IMR-90 (cell line): Measurements from ENCODE around the gene LY6G6D. TPM values are rescaled to one million over a fixed set of nuclear protein-coding genes. Genes with fewer than 3 reads are reported as not detected.

ENCODE experiments used
- ATAC-seq: fragments of 200-7000 bp; cut with Tn5 transposase; 2 replicates; pipeline ENCODE4 v1.9.1; 2020; ENCODE audit warnings: low read depth, mild to moderate bottlenecking, moderate library complexity
- BruUV-seq: library from RNA; stranded (reverse); fragments of 400-500 nt; replicated peaks from 2 replicates; lab custom pipeline; 2021; lab: Mats Ljungman, UMichigan
- CTCF ChIA-PET: fragments of 300-600 bp; formaldehyde crosslinking; extraction: SDS; loops from one replicate; lab custom pipeline; 2021; ENCODE audit warnings: antibody characterized with exemption; lab: Yijun Ruan, JAX
- POLR2A ChIA-PET: fragments of 300-600 bp; sonication (Branson Sonifier 250); formaldehyde crosslinking; loops from one replicate; lab custom pipeline; 2022; ENCODE audit warnings: antibody characterized with exemption; ENCODE audit not compliant: unreplicated experiment; lab: Charles Lee
- DNase-seq: peaks from one replicate; pipeline ENCODE4 v3.0.0; 2013
- H2AFZ ChIP-seq: replicated peaks from 2 replicates; pipeline ENCODE3; 2013; ENCODE audit warnings: low read length, mild to moderate bottlenecking; ENCODE audit not compliant: poor library complexity
- H2AK5ac ChIP-seq: 2 replicates; pipeline ENCODE4 v1.6.1; 2013; ENCODE audit warnings: low read depth, low read length, inconsistent platforms
- H2AK9ac ChIP-seq: replicated peaks from 2 replicates; pipeline ENCODE3; 2013; ENCODE audit warnings: mild to moderate bottlenecking, low read depth, low read length, moderate library complexity; ENCODE audit not compliant: poor library complexity
- H2BK120ac ChIP-seq: 2 replicates; pipeline ENCODE4 v1.6.1; 2013; ENCODE audit warnings: low read depth, low read length, inconsistent platforms
- H2BK15ac ChIP-seq: 3 replicates; pipeline ENCODE4 v1.6.1; 2013; ENCODE audit warnings: low read depth, low read length, inconsistent platforms
- H2BK20ac ChIP-seq: 2 replicates; pipeline ENCODE4 v1.6.1; 2013; ENCODE audit warnings: low read depth, mild to moderate bottlenecking, inconsistent platforms, low read length, moderate library complexity
- H2BK5ac ChIP-seq: 2 replicates; pipeline ENCODE4 v1.6.1; 2013; ENCODE audit warnings: mild to moderate bottlenecking, low read depth, low read length, inconsistent platforms; ENCODE audit not compliant: poor library complexity, severe bottlenecking
- H3K14ac ChIP-seq: replicated peaks from 2 replicates; pipeline ENCODE4 v1.6.1; 2013; ENCODE audit warnings: low read depth, low read length, inconsistent platforms
- H3K18ac ChIP-seq: 2 replicates; pipeline ENCODE4 v1.6.1; 2013; ENCODE audit warnings: low read depth, low read length, control low read depth
- H3K23ac ChIP-seq: 2 replicates; pipeline ENCODE4 v1.6.1; 2013; ENCODE audit warnings: low read depth, low read length, inconsistent platforms
- H3K27ac ChIP-seq: 2 replicates; pipeline ENCODE4 v1.5.1; 2013; ENCODE audit warnings: mild to moderate bottlenecking, control low read depth, low read length; ENCODE audit not compliant: insufficient read depth
- H3K27me3 ChIP-seq: 2 replicates; pipeline ENCODE4 v1.6.1; 2013; ENCODE audit warnings: low read length; ENCODE audit not compliant: control insufficient read depth, insufficient read depth
- H3K36me3 ChIP-seq: 2 replicates; pipeline ENCODE4 v1.6.1; 2013; ENCODE audit warnings: low read length, mixed read lengths; ENCODE audit not compliant: control insufficient read depth, insufficient read depth
- H3K4ac ChIP-seq: 2 replicates; pipeline ENCODE4 v1.6.1; 2013; ENCODE audit warnings: low read depth, low read length, inconsistent platforms
- H3K4me1 ChIP-seq: 2 replicates; pipeline ENCODE4 v1.6.1; 2013; ENCODE audit warnings: low read length, mixed read lengths; ENCODE audit not compliant: control insufficient read depth, insufficient read depth
- H3K4me2 ChIP-seq: 2 replicates; pipeline ENCODE4 v1.6.1; 2013; ENCODE audit warnings: low read depth, mild to moderate bottlenecking, control low read depth, low read length, moderate library complexity
- H3K4me3 ChIP-seq: 2 replicates; pipeline ENCODE4 v1.5.1; 2013; ENCODE audit warnings: low read depth, mild to moderate bottlenecking, control low read depth, low read length, moderate library complexity; ENCODE audit not compliant: insufficient read depth
- H3K56ac ChIP-seq: 2 replicates; pipeline ENCODE4 v1.6.1; 2013; ENCODE audit warnings: low read length, inconsistent platforms; ENCODE audit not compliant: insufficient read depth; ENCODE audit errors: extremely low read depth
- H3K79me1 ChIP-seq, 2 experiments: 2 replicates each; pipeline ENCODE4 v1.6.1; 2013; ENCODE audit warnings: low read length in 2 of 2, inconsistent platforms in 1 of 2, low read depth in 1 of 2
- H3K9ac ChIP-seq: 2 replicates; pipeline ENCODE4 v1.6.1; 2013; ENCODE audit warnings: low read depth, low read length, control low read depth
- H3K9me1 ChIP-seq: 2 replicates; pipeline ENCODE4 v1.6.1; 2013; ENCODE audit warnings: low read length, inconsistent platforms; ENCODE audit not compliant: insufficient read depth
- H3K9me3 ChIP-seq: 2 replicates; pipeline ENCODE4 v1.6.1; 2013; ENCODE audit warnings: low read length; ENCODE audit not compliant: control insufficient read depth, insufficient read depth
- H4K20me1 ChIP-seq: 2 replicates; pipeline ENCODE4 v1.6.1; 2013; ENCODE audit warnings: low read length, inconsistent platforms; ENCODE audit not compliant: insufficient read depth
- H4K5ac ChIP-seq: 2 replicates; pipeline ENCODE4 v1.6.1; 2013; ENCODE audit warnings: mild to moderate bottlenecking, low read depth, low read length, control low read depth
- H4K8ac ChIP-seq, 2 experiments: 2 replicates each; pipeline ENCODE4 v1.6.1; 2013; ENCODE audit warnings: low read depth in 2 of 2, low read length in 2 of 2, control low read depth in 1 of 2, inconsistent platforms in 1 of 2
- H4K91ac ChIP-seq: 2 replicates; pipeline ENCODE4 v1.6.1; 2013; ENCODE audit warnings: low read depth, low read length, inconsistent platforms; ENCODE audit not compliant: insufficient read depth
- CEBPB ChIP-seq: IDR thresholded peaks from 2 replicates; pipeline ENCODE4 v1.6.1; 2012; ENCODE audit warnings: low read depth, low read length, improper control_type of control experiment
- CHD1 ChIP-seq: IDR thresholded peaks from 2 replicates; pipeline ENCODE4 v1.6.1; 2012; ENCODE audit warnings: low read depth, low read length, improper control_type of control experiment
- FOS ChIP-seq: fragments of 150-350 bp; IDR thresholded peaks from 2 replicates; pipeline ENCODE4 v1.6.1; 2016; ENCODE audit warnings: low read depth, low read length
- MAZ ChIP-seq: IDR thresholded peaks from 2 replicates; pipeline ENCODE4 v1.6.1; 2012; ENCODE audit warnings: low read depth, mild to moderate bottlenecking, low read length, improper control_type of control experiment, moderate library complexity, borderline replicate concordance
- NFE2L2 ChIP-seq: fragments of 150-350 bp; IDR thresholded peaks from 2 replicates; pipeline ENCODE4 v1.6.1; 2016; ENCODE audit warnings: low read depth, mild to moderate bottlenecking, low read length
- POLR2A ChIP-seq: IDR thresholded peaks from 2 replicates; pipeline ENCODE4 v1.6.1; 2012; ENCODE audit warnings: mild to moderate bottlenecking, low read depth, low read length
- RAD21 ChIP-seq: IDR thresholded peaks from 2 replicates; pipeline ENCODE4 v1.6.1; 2012; ENCODE audit warnings: low read length, improper control_type of control experiment
- RCOR1 ChIP-seq: IDR thresholded peaks from 2 replicates; pipeline ENCODE4 v1.6.1; 2012; ENCODE audit warnings: mild to moderate bottlenecking, low read length, improper control_type of control experiment; ENCODE audit not compliant: insufficient replicate concordance
- WGBS, 2 experiments: methylation state at CpG; one replicate each; pipeline versions ENCODE4 v1.1.5 to v1.1.7; 2013; ENCODE audit warnings: missing lambda C conversion rate in 2 of 2; ENCODE audit not compliant: insufficient read length in 1 of 2; ENCODE audit errors: extremely low coverage in 2 of 2; 5-methylcytosine and 5-hydroxymethylcytosine counted together
- dilution Hi-C: fragments of 300-500 bp; cut with HindIII; formaldehyde crosslinking; loops from one replicate; pipeline ENCODE4 v1.14.3; 2018; ENCODE audit warnings: low sequenced_read_pairs; ENCODE audit not compliant: unreplicated experiment
- in situ Hi-C: fragments of 300-500 bp; cut with MboI; formaldehyde crosslinking; loops from 3 replicates; pipeline ENCODE4 v1.14.3; 2019; ENCODE audit warnings: low sequenced_read_pairs, inconsistent platforms, mixed read lengths
- intact Hi-C: fragments of 100-400 bp; cut with micrococcal nuclease; formaldehyde crosslinking; loops from 2 replicates; pipeline ENCODE4 v1.10.0; 2022
- polyA plus RNA-seq, 3 experiments: library from polyadenylated mRNA; depleted of rRNA; stranded (reverse); fragments of >200 nt; gene quantifications; 2 replicates each; pipeline ENCODE4 v1.2.3, GENCODE V29; 2012; ENCODE audit warnings: low replicate concordance in 1 of 3
- total RNA-seq: library from RNA; depleted of rRNA; stranded (reverse); fragments of >200 nt; gene quantifications from 2 replicates; pipeline ENCODE4 v1.2.3, GENCODE V29; 2012
- TF ChIP-seq, protein P1 (sequence below): fragments of 150-350 bp; IDR thresholded peaks from 2 replicates; pipeline ENCODE4 v1.6.1; 2017; ENCODE audit warnings: mild to moderate bottlenecking, antibody characterized with exemption, low read length, low read depth
- TF ChIP-seq, protein P2 (sequence below): conservative IDR thresholded peaks from 2 replicates; pipeline ENCODE4 v1.5.1; 2012; ENCODE audit warnings: mild to moderate bottlenecking, low read depth, low read length, improper control_type of control experiment

LY6G6D gene
- total and polyA plus RNA-seq, 2 of the 4 experiments (the other 2 are of a cell fraction) = not detected

DNA sequence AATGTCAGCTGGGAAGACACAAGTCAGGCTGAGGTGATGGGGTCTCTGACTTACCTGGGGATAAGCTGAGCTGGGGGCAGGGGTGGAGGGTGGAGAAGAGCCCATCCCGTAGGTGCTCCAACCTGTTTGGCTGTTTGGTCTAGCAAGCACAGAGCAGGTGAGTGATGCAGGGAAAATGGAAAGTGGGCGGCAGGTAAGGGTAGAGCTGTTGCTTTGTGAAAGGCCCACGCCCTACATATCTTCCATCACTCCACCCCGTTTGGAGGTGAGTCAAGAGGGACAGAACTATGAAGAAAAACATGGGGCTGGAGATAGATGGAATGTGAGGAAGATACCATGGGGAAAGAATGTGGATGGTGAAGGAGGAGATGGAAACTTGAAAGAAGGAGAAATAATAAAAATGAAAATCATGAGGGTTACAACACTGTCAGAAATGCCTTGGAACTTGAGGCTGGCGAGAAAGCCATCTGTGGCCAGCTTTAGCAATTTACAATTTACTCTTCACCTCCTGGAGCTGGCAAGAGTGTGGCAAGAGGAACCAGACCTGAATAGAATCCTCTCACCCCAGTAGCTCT lies 5.1 kb downstream of the LY6G6D start:
- CTCF ChIA-PET = no interaction called here
- dilution Hi-C loops (no loop called here), in situ Hi-C loops (no loop called here), intact Hi-C loops (no loop called here)
- H4K8ac ChIP-seq = no peak overlapping the region
- no peak overlapping the region for H3K23ac ChIP-seq
- no peak overlapping the region for H2BK5ac ChIP-seq
- H2AFZ ChIP-seq = no peak overlapping the region
- POLR2A ChIA-PET = no interaction called here
- H3K4me1 ChIP-seq = no peaks in the 10 kb centered on the region
- no peak overlapping the region for H4K91ac ChIP-seq
- no peak overlapping the region for H3K4me2 ChIP-seq
- WGBS, 2 experiments = no CpG with 5 or more reads among the region's 5 CpGs
- H3K79me1 ChIP-seq = no peaks in the 10 kb centered on the region
- TF ChIP-seq RCOR1 (no peak), POLR2A (no peak), FOS (no peak), NFE2L2 (no peak), MAZ (no peak), CHD1 (no peak), RAD21 (no peak), CEBPB (no peak)
- TF ChIP-seq, protein P1, sequence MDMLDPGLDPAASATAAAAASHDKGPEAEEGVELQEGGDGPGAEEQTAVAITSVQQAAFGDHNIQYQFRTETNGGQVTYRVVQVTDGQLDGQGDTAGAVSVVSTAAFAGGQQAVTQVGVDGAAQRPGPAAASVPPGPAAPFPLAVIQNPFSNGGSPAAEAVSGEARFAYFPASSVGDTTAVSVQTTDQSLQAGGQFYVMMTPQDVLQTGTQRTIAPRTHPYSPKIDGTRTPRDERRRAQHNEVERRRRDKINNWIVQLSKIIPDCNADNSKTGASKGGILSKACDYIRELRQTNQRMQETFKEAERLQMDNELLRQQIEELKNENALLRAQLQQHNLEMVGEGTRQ = no peak
- TF ChIP-seq, protein P2, sequence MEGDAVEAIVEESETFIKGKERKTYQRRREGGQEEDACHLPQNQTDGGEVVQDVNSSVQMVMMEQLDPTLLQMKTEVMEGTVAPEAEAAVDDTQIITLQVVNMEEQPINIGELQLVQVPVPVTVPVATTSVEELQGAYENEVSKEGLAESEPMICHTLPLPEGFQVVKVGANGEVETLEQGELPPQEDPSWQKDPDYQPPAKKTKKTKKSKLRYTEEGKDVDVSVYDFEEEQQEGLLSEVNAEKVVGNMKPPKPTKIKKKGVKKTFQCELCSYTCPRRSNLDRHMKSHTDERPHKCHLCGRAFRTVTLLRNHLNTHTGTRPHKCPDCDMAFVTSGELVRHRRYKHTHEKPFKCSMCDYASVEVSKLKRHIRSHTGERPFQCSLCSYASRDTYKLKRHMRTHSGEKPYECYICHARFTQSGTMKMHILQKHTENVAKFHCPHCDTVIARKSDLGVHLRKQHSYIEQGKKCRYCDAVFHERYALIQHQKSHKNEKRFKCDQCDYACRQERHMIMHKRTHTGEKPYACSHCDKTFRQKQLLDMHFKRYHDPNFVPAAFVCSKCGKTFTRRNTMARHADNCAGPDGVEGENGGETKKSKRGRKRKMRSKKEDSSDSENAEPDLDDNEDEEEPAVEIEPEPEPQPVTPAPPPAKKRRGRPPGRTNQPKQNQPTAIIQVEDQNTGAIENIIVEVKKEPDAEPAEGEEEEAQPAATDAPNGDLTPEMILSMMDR = no peak
- no peak for ATAC-seq
- no peak overlapping the region for H2AK9ac ChIP-seq
- no peak overlapping the region for H2BK120ac ChIP-seq
- H3K14ac ChIP-seq = no peak overlapping the region
- H3K9ac ChIP-seq = no peak overlapping the region
- H3K18ac ChIP-seq = no peak overlapping the region
- no peak overlapping the region for H3K4ac ChIP-seq
- no peak overlapping the region for H2BK20ac ChIP-seq
- no peaks in the 10 kb centered on the region for H4K20me1 ChIP-seq
- no peaks in the 10 kb centered on the region for H3K36me3 ChIP-seq
- no peaks in the 10 kb centered on the region for H3K9me3 ChIP-seq
- H2BK15ac ChIP-seq = no peak overlapping the region
- H3K27ac ChIP-seq = no peak overlapping the region
- H2AK5ac ChIP-seq = no peak overlapping the region
- no peak overlapping the region for H3K56ac ChIP-seq
- no TSS peak for BruUV-seq
- peaks cover 3% of the 10 kb centered on the region; the same call in 1 of the 2 replicates for H3K27me3 ChIP-seq
- no peak for DNase-seq
- no peak overlapping the region for H4K5ac ChIP-seq
- H3K9me1 ChIP-seq = peaks cover 4% of the 10 kb centered on the region; the same call in 1 of the 2 replicates
- H3K4me3 ChIP-seq = no peak overlapping the region
